HFFc6 (cell line): ENCODE results near the gene CLEC4G. TPM values are rescaled to one million over a fixed set of nuclear protein-coding genes. Genes with fewer than 3 reads are reported as not detected.

Experiments used
- DNase-seq: peaks from one replicate; pipeline ENCODE4 v3.0.0-alpha.2; 2018
- H3K27ac Mint-ChIP-seq: 2 replicates; pipeline ENCODE4 v1.8.0; 2020; ENCODE audit warnings: mild to moderate bottlenecking, mixed read lengths
- H3K27me3 Mint-ChIP-seq: 2 replicates; pipeline ENCODE4 v1.8.0; 2021; ENCODE audit warnings: mild to moderate bottlenecking, moderate library complexity, mixed read lengths; ENCODE audit not compliant: insufficient read depth
- H3K36me3 Mint-ChIP-seq: 2 replicates; pipeline ENCODE4 v1.8.0; 2021; ENCODE audit warnings: low read depth, mixed read lengths
- H3K4me1 Mint-ChIP-seq: 2 replicates; pipeline ENCODE4 v1.8.0; 2020; ENCODE audit warnings: low read depth, mixed read lengths
- H3K4me3 Mint-ChIP-seq: 2 replicates; pipeline ENCODE4 v1.8.0; 2020; ENCODE audit warnings: mild to moderate bottlenecking, moderate library complexity, mixed read lengths
- H3K9me3 Mint-ChIP-seq: 2 replicates; pipeline ENCODE4 v1.8.0; 2020; ENCODE audit warnings: mild to moderate bottlenecking, mixed read lengths
- total RNA-seq, 6 experiments: library from RNA; stranded (reverse); fragmentation: NEBNext Ultra II Directional; extraction: Animal tissue kit (Norgen Biotek cat#: 25700); gene quantifications; 2 replicates in 1 of 6; 3 replicates in 5 of 6; pipeline ENCODE4 v1.2.3, GENCODE V29; 2021
- TF ChIP-seq, protein P1 (sequence below): fragments of 200-600 bp; sonication (generic); IDR thresholded peaks from 2 replicates; pipeline ENCODE4 v1.5.0; 2021; ENCODE audit warnings: antibody characterized with exemption, mild to moderate bottlenecking

Gene CLEC4G
- total RNA-seq, 6 experiments from 2014 or later = not detected

- H3K36me3 Mint-ChIP-seq = no peaks in the 10 kb centered on the region
- no peaks in the 10 kb centered on the region for H3K9me3 Mint-ChIP-seq
- H3K4me3 Mint-ChIP-seq = no peak overlapping the region
- H3K4me1 Mint-ChIP-seq = no peaks in the 10 kb centered on the region
- DNase-seq = no peak
- TF ChIP-seq, protein P1, sequence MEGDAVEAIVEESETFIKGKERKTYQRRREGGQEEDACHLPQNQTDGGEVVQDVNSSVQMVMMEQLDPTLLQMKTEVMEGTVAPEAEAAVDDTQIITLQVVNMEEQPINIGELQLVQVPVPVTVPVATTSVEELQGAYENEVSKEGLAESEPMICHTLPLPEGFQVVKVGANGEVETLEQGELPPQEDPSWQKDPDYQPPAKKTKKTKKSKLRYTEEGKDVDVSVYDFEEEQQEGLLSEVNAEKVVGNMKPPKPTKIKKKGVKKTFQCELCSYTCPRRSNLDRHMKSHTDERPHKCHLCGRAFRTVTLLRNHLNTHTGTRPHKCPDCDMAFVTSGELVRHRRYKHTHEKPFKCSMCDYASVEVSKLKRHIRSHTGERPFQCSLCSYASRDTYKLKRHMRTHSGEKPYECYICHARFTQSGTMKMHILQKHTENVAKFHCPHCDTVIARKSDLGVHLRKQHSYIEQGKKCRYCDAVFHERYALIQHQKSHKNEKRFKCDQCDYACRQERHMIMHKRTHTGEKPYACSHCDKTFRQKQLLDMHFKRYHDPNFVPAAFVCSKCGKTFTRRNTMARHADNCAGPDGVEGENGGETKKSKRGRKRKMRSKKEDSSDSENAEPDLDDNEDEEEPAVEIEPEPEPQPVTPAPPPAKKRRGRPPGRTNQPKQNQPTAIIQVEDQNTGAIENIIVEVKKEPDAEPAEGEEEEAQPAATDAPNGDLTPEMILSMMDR = no peak
- H3K27ac Mint-ChIP-seq = no peak overlapping the region
- H3K27me3 Mint-ChIP-seq = peaks cover 16% of the 10 kb centered on the region
Observed at GRCh38 chr19:7706955-7707456, 24.9 kb downstream of the CLEC4G start.

DNA sequence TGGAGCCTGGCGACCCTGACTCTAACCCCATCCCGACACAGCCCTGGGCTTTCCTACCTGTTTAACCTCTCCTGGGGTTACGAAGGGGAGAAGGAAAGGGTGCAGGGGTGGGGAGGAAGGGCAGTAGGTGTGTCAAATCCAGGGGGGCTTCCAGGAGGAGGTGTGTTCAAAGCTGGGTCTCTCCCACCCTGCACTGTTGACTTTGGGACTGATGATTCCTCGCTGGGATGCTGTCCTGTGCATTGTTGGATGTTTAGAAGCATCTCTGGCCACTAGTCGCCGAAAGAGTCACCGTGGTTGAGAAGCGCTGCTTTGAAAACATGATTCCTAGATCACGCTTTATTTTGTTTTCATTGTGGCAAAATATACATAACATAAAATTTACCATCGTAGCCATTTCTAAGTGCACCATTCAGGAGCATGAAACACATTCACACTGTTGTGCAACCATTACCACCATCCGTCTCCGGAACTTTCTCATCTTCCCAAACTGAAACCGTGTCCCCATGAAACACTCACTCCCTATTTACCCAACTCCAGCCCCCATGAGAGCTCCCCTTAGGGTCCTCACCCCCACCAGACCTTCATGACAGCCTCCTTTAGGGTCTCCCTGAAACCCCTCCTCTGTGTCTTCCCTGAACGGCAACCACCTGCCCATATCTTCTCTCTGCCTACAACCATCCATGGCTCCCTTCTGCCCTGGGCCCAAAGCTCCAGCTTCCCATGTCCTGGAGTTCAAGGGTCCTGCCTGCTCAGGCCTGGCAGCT lies 25.5 kb downstream of the CLEC4G start:
- H3K9me3 Mint-ChIP-seq = no peaks in the 10 kb centered on the region
- H3K4me1 Mint-ChIP-seq = no peaks in the 10 kb centered on the region
- peaks cover 17% of the 10 kb centered on the region for H3K27me3 Mint-ChIP-seq
- no peaks in the 10 kb centered on the region for H3K36me3 Mint-ChIP-seq
- H3K4me3 Mint-ChIP-seq = no peak overlapping the region
- TF ChIP-seq, protein P1 = no peak
- no peak for DNase-seq
- H3K27ac Mint-ChIP-seq = no peak overlapping the region

- Mint-ChIP-seq H3K27ac (no peak overlapping the region), H3K36me3 (no peaks in the 10 kb centered on the region), H3K9me3 (no peaks in the 10 kb centered on the region), H3K27me3 (peaks cover 15% of the 10 kb centered on the region), H3K4me3 (no peak overlapping the region), H3K4me1 (no peaks in the 10 kb centered on the region)
- DNase-seq = no peak
- TF ChIP-seq, protein P1 = no peak
Observed at GRCh38 chr19:7705387-7706187, 26.3 kb downstream of the CLEC4G start.

- DNase-seq = no peak
- Mint-ChIP-seq H3K4me1 (no peaks in the 10 kb centered on the region), H3K36me3 (no peaks in the 10 kb centered on the region), H3K4me3 (no peak overlapping the region), H3K27me3 (peaks cover 15% of the 10 kb centered on the region), H3K27ac (no peak overlapping the region), H3K9me3 (no peaks in the 10 kb centered on the region)
- TF ChIP-seq, protein P1 = no peak
Observed at GRCh38 chr19:7704280-7705060, 27.4 kb downstream of the CLEC4G start.

DNA sequence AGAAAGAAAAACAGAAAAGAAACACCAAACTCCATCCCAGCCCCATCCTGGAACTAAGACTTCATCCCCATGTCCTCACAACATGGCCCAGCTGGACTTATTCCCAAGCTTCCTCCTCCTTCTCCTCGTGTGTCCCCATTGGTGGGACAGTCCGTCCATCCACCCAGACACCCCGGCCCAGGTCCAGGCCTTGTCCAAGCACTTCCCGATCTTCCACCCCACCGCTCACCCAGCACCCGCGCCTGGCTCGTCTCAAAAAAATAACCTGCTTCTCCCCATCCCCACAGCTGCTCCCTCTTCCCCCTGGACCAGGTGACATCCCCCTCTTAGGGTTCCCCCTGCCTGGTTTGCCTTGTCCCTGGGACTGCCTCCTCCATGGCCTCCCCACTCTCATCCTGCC lies 28.6 kb downstream of the CLEC4G start:
- Mint-ChIP-seq H3K27me3 (peaks cover 14% of the 10 kb centered on the region), H3K4me3 (no peak overlapping the region), H3K4me1 (no peaks in the 10 kb centered on the region), H3K27ac (no peak overlapping the region), H3K9me3 (no peaks in the 10 kb centered on the region), H3K36me3 (no peaks in the 10 kb centered on the region)
- DNase-seq = no peak
- TF ChIP-seq, protein P1 = no peak
